T follicular helper cell (primary cell): ENCODE measurements around the gene ADSS2.

ENCODE experiments used
- DNase-seq: peaks from one replicate; pipeline ENCODE4 v3.0.0-alpha.2; 2020; ENCODE audit warnings: low read depth

The ADSS2 gene

DNA sequence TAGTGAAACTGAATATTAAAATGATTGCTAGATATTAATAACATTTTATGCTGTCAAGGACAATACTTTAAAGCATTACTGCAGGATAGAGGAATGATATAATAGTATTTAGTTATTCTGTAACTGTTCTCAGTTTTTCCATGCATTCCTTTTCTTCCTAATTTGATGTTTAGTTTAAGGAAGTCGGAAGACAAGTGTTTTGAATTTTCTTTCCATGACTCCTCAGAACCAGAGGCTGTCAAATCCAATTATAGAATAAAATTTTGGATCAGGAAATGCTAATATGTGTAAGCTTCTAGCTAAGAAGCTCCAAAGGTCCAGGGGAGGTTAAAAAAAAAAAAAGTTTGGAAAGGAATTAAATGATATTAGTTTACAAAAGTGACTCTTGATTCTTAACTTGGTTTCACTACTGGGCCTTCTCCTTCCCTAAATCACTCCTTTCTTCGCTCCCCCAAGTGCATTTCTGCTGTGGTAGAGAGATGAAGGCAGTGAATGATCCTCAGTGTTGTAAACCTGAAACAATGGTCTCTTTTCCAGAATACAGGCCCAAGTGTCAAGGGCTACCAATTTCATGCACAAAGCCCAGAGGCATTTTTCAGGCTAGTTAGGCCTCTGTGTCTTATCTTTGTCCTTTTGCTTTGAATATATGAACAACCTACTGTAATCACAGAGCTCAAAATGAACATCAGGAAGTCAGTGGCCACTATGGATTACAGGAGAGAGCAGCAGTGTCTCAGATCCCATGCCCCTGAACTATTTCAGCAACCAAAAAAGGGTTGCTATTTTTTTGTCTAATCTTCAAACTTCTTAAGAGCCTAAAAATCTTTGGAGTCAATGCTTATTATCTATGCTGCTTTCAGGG lies 6.2 kb downstream of the ADSS2 start:
- DNase-seq = no peak

DNA sequence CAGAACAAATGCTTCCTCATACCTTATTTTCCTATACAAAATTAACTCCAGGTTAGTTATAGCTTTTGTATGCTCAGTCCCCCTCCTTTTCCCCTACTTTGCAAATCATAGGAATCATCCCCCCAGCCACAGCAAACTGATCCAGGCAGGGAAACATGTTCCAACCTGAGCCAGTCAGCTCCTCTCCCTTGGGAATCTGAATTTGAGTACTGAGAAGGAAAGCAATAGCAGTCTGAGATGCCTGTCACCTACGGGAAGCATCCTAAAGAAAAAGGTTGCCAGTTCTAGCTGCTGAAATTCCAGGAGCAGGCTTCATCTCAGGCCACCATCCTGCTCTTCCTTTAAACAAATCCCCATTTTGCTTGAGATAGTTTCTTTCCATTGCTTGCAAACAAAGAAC lies 6.9 kb downstream of the ADSS2 start:
- no peak for DNase-seq

DNA sequence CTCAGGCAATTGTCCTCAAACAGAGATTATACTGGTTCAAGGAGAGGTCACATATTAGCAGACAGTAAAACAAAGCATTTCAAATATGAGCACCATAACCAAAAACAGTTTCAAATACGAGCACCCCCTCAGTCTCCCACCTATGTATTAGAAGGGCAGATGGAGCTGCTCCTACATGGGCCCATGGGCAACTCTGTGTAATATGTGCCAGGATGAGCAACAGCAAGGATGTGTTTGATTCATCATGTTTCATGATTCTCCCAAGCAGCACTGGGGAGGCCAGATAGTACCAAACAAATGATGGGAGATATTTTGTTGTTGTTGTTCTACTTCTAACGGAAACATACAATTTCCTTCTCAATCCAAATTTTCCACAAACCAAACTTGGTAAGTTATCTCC lies 8.9 kb downstream of the ADSS2 start:
- no peak for DNase-seq

DNA sequence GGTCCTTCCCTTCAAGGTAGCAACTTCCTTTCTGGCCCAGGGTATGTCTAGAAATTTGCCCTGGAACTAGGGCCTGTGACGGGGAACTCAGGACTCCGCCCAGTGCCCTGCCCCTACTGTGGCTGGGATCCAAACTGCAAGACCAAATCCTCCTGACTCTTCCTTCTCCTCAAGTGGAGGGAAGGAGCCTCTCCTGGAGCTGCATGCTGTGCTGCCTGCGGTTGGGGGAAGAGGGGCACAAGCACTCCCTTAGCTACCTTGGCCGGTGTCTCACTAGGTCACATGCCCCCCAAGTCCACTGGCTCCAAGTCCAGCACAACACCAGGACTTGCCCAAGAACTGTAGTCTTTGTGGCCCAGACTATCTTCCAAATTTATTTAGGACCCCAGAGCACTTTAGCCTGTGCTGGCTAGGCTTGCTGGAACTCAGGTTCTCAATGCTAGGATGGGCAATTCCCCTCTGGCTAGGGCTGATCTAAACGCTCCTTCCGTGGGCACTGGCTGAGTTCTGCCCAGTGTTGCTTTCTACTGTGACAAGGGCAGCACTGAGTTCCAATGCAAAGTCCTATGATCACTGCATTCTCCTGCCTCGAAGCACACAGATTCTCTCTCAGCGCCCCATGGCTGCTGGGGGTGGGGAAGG lies 12.2 kb downstream of the ADSS2 start:
- DNase-seq = no peak

DNA sequence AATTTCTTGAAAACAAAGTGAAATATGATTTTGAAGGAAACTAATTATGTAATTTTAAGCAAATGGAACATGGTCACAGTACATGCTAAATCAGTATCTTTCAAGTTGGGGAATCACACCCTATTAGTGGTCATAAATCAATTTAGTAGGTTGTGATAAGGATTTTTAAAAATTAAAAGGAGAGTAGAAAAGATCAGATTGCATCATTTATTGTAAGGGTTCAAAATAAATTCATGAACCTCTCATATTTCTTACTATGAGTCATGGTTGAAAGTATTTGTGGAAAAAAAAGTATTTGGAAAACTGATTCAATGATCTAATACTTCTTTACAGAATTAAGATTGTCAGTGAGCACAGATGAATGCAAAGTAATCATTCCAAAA lies 14.6 kb downstream of the ADSS2 start:
- no peak for DNase-seq

DNA sequence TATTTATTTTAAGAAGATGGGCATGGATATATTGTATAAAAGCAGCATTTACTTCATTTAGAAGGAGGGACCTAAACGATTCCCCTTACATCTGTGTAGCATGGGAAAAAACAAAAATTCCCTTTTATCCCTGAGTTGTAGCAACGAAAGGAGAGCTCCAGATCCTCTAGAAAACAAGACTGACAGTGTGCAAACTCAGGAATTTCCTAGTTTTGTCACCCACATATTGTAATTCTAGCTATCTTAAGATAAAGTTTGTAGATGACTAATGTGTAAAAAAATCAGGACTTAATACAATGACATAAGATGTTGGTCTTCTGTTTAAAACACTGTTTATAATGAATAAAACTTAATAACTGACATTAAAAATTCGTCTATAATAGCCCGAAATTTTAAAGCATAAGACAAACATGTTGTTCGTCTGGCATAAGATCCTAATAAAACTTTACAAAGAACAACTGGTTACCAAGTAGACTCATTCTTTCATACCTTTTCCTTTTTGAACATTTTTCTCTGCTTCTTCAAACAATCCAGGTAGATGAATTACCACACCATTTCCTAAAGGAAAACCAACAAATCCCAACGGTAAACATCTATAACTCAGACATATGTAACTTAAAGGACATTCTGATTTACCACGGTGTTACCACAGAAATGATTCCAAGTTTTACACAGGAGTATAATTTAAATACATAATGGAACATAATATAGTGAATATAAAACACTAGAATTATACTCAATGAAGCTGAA lies 15.2 kb downstream of the ADSS2 start:
- DNase-seq = no peak

DNA sequence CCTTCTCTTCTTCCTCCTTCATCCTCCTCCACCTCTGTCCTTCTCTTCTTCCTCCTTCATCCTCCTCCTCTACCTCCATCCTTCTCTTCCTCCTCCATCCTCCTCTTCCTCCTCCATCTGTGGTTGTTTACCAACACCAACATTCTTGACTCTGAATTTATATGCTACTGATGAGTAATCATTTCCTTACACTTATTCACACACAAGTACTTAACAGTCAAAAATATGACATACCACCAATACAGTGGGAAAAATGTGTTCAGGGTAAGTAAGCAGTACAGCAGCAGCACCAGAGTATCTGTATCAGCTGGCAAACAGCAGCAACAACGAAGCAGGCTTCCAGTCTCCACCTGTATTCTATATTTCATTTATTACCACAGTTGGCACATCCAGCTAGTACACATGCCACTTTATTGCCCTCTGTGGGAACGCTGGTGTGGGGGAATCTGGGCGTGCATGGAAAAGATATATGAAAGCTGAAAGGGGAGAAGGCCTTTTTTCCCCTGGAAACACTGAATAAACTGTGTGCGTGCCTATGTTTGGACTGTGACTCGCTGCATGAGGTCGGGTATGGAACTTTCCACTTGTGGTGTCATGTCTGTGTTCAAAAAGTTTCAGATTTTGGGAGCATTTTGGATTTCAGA lies 16.0 kb downstream of the ADSS2 start:
- no peak for DNase-seq

DNA sequence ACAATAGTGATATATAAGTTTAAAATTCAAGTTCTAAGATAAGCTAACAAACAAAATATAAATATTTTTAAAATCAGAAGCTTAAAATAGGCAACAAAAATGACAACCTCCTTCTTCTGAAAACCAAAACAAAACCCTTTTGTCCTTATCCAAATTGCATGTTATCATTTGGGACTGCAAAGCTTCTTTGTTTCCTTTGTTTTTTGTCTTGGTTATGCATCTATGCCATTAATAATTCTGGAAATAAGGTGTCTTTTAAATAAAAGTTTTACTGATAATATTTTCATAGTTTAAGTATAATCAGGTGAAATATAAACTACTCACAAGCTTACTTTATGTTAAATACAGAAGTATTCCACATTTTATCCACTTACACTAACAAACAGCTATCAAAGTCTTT lies 20.5 kb downstream of the ADSS2 start:
- no peak for DNase-seq

DNA sequence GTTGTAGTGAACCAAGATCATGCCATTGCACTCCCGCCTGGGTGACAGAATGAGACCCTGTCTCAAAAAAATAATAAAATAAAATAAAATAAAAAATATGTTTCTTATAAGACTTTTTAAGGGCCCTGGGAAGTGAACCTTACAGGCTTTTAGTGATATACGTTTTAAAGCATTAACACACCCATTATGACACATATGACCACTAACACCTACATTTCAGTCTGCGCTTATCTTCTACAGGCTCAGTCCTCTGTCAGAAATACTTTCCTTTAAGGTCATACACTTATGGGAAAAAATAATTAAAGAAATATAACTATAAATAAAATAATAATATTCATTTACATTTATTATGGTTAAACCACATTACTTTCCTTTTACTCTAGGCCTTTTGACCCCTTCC lies 21.9 kb downstream of the ADSS2 start:
- no peak for DNase-seq

DNA sequence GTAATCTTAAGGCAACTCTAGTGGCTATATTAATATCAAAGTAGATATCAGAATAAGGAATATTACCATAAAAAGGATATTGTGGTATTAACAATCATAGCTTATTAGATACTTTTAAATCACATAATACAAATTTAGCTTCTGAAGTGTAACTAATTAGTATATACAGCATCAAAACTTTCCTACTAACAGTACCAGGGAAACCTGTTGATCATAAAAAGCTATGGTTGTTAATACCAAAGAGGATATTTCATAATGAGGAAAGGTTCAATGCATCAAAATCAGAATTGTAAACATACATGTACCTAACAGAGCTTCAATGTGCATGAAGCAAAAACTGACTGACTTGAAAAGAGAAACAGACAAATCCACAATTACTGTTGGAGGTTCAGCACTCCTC lies 24.1 kb downstream of the ADSS2 start:
- no peak for DNase-seq

DNA sequence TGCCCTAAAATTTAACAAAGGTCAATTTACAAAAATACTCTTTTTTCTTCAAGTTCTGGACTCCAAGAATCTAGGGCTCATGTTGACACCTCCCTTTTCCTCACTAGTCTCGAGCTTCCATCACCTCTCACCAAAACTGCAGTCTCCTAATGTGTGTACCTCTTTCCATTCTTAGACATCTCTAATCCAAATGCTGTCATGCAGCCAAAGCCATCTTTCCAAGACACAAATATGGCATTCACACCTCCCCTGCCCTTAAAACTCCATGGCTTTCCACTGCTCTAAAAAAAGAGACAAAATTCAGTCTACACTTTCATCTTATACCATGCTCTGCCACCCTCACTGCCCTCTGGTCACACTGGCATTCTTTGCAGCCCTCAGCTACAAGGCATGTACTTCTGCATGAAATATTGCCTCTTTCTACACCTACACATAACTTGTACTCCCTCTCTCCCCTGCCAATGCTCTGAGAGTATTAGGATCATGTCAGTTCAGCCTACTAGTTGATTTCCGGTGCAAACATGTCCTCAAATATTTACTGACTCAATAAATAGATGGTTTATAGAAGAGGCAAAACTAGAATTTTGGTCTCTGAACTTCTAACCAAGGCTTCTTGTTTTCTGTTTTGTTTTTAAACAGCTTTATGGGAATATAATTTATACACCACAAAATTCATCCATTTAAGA lies 26.9 kb downstream of the ADSS2 start:
- no peak for DNase-seq

DNA sequence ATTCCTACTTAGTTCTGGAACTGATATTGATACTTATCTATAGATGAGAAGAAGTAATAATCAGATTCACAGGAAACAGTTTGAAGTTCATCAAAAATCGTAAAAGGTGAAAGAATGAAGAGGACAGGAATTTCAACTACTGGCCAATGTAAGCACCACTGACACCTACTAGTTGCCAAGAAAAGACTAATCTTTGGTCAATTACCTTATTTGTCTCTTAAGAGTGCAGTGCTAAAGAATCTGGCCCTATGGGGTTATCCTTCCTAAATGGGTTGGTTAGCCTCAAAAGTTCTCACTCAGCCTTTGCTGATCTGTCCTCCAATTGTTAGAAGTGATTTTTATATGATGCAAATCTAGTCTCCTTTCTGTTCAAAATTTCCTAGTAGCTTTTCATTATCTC lies 29.5 kb downstream of the ADSS2 start:
- DNase-seq = no peak

DNA sequence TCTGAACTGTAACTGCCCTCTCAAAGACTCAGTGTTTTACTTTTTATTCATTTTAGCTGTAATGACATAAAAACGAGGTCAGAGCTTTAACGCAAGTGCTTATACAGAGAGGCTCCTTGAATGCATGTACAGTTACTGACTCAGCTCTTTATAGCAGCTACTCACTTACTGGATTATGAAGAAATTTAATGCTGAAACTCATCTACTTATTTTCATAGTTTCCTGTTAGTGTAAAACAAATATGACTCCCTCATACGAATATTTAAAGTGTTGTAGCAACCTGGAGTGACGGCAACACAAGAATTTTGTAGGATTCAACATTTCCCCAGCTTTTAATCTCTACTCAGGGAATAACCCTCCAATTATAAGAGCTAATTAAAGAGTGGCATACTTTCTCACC lies 32.7 kb downstream of the ADSS2 start:
- no peak for DNase-seq

DNA sequence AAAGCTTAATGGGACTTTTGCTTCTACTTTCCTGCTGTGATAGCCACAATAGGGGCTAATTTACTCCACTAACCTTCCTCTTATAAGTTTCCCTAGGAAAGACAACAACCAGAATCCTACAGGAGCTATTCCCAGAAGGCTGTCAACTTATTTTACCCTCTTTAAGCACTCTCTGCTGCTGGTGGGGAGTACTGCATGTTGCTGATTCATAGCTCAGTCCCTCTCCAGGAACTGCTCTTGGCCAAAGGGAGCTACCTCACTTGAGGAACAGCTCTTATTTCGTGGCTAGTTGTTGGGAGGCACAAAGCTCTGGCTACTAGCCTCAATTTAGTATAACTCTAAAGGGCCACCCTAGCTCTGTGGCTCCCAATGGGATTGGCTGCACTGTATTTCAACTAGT lies 37.2 kb downstream of the ADSS2 start:
- DNase-seq = no peak

DNA sequence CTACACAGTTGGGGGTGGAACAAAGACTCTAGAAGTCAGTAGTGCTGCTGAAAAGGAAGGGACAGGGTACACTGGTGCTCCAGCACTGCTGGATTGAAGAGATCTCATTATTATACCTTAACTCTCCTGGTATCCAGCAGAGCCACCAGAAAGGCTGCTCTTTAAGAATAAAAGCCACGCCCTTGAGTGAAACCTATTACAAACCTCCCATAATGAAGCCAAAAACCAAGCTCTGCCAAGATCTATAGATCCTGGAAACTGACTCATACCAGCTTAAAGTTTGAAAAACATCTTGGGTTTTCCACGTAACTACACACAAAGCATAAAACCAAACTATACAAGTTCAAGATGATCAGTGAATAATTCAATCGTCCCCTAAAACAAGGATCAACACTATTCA lies 38.0 kb downstream of the ADSS2 start:
- DNase-seq = no peak

DNA sequence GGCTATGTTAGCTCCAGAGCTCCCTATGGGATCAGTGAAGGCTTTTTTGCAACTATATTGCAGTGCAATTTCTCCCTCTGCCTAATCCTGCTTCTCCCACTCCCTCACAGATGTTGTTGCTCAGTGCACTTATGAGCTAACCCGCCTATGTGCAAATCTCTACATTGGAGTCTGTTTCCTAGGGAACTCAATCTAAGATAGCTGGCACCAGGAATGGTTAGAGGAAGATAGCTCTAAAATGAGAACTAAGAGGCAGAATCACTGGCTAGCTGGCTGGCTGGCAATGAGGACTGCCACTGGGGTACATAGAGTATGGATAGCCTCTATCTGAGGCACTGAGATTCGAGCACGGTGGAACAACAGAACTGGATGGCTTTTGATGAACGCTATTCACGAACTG lies 39.5 kb downstream of the ADSS2 start:
- DNase-seq = no peak

DNA sequence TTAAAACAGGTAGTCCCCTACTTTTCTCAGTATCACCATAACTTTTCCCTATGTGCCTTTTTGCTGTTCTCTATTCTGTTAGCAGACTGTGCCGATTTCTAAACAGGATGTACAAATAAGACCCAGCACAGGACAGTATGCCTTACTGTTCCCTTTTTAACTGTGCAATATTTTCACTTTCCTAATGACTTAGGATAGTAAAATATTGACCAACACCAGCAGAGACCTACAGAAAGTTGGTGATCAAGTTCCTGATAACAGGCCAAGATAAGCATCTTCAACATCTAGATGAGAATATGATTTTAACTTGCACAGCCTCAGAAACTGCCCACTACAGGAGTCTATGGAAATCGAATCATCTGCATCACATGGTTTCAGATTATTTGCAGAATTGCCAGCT lies 42.0 kb downstream of the ADSS2 start:
- DNase-seq = no peak

DNA sequence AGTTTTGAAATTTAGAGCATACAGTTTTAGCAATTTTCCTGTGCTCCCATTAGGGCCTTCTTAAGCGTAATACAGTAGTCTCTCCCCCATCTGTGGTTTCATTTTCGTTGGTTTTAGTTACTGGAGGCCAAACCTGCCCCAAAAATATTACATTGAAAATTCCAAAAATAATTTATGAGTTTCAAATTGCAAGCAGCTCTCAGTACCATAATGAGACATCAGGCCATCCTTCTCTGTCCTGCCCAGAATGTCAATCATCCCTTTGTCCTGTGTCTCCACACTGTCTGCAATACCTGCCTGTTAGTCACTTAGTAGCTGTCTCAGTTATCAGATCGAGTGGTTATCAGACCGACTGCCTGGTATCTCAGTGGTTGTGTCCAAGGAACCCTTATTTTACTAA lies 45.4 kb downstream of the ADSS2 start:
- no peak for DNase-seq

DNA sequence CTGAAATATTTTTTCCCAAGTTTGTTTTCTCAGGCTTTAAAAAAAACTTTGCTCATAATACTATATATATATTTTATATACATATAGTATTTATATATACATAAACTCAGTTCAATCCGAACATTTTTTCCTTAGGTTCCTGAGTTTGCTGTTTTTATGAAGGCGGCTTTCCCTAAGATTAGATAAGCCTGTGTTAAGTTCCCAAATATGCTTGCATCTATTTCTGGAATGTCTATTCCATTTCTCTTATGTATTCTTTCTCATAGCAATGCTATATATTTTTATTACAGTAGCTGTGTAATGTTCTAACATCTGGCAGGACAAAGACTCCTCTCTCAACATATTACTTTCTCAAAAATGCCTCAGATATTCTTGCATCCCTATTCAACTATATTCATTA lies 45.9 kb downstream of the ADSS2 start:
- no peak for DNase-seq

DNA sequence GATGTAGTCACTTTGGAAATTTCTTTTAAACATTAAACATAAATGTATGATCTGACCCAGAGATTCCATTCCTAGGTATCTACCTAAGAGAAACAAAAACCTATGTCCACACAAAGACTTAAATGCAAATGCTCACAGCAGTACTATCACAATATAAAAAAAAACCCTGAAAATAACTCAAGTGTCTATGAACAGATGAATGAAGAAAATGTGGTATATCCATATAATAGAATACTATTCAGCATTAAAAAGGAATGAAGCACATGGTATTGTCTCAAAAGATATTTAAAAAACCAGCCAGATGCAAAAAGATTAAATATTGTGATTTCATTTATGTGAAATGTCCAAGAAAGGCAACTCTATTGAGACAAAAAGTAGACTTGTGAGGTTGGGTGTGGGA lies 48.3 kb downstream of the ADSS2 start:
- DNase-seq = no peak

DNA sequence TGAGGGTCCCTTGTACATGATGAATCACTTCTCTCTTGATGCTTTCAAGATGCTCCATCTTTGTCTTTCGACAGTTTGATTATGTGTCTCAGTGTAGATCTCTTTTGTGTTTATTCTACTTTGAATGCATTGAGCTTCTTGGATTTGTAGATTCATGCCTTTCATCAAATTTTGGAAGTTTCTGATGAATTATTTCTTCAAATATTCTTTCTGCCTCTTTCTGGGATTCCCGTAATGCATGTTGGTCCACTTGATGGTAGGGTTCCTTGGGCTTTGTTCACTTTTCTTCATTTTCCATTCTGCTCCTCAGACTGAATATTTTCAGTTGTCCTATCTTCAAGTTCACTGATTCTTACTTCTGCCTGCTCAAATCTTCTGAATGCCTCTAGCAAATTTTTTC lies 50.7 kb downstream of the ADSS2 start:
- DNase-seq = no peak

DNA sequence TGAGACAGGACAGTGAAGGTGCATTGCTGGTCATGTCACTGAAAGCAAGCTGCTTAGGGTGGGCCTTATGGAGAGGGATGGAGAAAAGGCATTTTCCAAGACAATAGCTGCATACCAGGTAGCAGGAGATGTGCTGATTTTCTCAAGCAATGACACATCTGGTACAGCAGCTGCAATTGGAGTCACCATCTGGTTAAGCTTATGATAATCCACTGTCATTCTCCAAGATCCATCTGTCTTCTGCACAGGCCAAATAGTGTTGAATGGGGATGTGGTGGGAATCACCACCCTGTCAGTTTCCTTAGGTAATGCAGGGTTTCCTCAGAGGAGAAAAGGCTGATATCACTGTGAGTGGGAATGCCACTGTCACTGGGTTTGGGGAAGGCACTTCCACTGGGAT lies 54.6 kb downstream of the ADSS2 start:
- no peak for DNase-seq
